SU-DHL-6 (cell line): Measurements from ENCODE around the gene HTR2B.

Source experiments
- CTCF ChIP-seq: fragments of 200-600 bp; sonication (generic); IDR thresholded peaks from one replicate; pipeline ENCODE4 v1.5.1; 2017; ENCODE audit warnings: antibody characterized with exemption, mild to moderate bottlenecking, low read length, moderate library complexity; ENCODE audit not compliant: insufficient read depth, poor library complexity, severe bottlenecking
- EZH2phosphoT487 ChIP-seq: fragments of 200-600 bp; sonication (generic), shearing (Covaris generic); conservative IDR thresholded peaks from 2 replicates; pipeline ENCODE4 v1.6.1; 2018; ENCODE audit warnings: mild to moderate bottlenecking, antibody characterized with exemption, low read length, moderate library complexity, mixed read lengths

GRCh38 chr2:231168460-231169139, 43.8 kb upstream of the HTR2B start:
- TF ChIP-seq CTCF (no peak), EZH2phosphoT487 (no peak)
